Thyroid gland (tissue), 4 donors: ENCODE results near the gene IMMT.

Experiments
- CTCF ChIP-seq, 6 experiments: fragments of 200-600 bp in 3 of 6; fragments of 450-650 bp in 3 of 6; sonication (generic) in 3 of 6; IDR thresholded peaks; one replicate each; pipeline ENCODE4 v1.5.1; 2016 to 2019; ENCODE audit warnings: antibody characterized with exemption in 6 of 6, mild to moderate bottlenecking in 2 of 6, inconsistent platforms in 1 of 6, moderate library complexity in 1 of 6
- POLR2A ChIP-seq, 2 donors: fragments of 450-650 bp; IDR thresholded peaks; one replicate each; pipeline ENCODE4 v1.6.1; 2017; ENCODE audit warnings: antibody characterized with exemption in 2 of 2, mild to moderate bottlenecking in 2 of 2, moderate library complexity in 1 of 2

- TF ChIP-seq CTCF (IDR thresholded peaks at IDR 0.05) = no peak
- TF ChIP-seq POLR2A (IDR thresholded peaks at IDR 0.05) = no peak
Observed at GRCh38 chr2:86097913-86098312, 97.3 kb downstream of the IMMT start.
